Measurements from ENCODE around the gene TCFL5.

DNA sequence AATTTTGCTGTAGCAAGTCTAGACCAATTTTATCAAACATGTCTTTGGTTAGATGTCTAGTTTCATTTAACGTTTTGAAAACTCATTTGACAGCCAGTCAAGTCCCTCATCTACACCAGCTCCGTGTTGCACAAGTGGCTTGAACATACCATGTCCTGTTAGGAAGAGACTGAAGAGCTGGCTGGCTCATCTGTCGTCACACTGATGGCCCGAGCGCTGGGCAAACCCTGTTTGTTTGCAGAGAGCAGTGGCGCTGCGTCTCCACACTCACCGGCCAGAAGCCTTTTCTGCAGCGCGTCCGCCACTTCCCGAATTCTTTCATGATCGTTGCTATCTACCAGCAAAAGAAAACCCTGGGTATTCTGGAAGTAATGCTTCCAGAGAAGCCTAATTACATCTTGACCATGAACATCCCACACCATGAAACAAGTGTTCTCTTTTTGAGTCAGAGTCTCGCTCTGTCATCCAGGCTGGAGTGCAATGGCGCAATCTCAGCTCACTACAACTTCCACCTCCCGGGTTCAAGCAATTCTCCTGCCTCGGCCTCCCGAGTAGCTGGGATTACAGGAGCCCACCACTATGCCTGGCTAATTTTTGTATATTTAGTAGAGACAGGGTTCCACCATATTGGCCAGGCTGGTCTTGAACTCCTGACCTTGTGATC lies 10.7 kb upstream of the TCFL5 start:
- peak; percentile 36 for TF ChIP-seq CTCF (IDR thresholded peaks at IDR 0.05)
- TF ChIP-seq ZFX (IDR thresholded peaks at IDR 0.05; ENCODE audit: borderline replicate concordance), result no peak
